Nucleus accumbens (tissue), 56 donors: ENCODE data around the gene BANP.
"Not testable (repeated sequence)": the region's sequence is repeated elsewhere in the genome, so short reads cannot be mapped to it uniquely, and the experiment has no call there.

Source experiments
- DNase-seq, 56 donors: peaks; one replicate each; lab custom pipeline; 2025; lab: John Stamatoyannopoulos, UW

The BANP gene

DNA sequence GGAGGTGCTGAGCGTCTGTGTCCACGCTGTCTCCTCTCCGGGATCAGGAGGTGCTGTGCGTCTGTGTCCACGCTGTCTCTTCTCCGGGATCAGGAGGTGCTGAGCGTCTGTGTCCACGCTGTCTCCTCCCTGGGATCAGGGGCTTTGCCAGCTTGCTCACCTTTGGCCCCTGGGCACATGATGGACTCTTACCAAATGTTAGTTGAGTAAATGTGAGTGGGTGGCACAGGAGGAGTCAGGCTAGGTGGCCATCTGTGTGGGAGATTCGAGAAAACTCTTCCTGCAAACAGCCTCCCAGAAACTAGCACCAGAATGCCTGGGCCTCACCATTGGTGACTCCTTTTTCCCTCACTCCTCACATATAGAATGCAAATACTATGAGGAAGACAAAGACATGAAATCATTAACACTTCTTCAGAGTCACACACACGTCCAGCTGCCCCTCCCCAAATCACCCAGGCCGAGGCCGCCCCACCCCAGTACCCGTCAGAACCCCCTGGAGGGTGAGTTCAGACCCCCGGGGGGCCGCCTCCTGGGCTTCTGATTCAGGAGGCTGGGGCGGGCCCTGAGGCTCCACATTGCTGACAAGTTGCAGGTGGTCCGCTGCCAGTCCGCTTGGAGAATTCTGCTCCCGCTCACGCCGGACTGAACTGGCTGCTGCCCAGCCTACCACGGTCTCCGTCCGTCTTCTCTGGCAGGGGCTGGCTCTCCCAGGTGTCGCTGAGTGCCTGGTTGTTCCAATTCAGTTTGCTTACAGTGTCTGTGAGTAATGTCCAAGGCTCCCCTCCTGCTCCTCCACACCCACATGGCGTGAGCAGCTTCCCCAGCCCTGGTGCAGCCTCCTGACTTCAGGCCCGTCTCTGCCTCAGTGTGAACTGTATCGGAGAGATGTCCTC is 158.7 kb downstream of the BANP start:
- DNase-seq, result not testable (repeated sequence)

DNA sequence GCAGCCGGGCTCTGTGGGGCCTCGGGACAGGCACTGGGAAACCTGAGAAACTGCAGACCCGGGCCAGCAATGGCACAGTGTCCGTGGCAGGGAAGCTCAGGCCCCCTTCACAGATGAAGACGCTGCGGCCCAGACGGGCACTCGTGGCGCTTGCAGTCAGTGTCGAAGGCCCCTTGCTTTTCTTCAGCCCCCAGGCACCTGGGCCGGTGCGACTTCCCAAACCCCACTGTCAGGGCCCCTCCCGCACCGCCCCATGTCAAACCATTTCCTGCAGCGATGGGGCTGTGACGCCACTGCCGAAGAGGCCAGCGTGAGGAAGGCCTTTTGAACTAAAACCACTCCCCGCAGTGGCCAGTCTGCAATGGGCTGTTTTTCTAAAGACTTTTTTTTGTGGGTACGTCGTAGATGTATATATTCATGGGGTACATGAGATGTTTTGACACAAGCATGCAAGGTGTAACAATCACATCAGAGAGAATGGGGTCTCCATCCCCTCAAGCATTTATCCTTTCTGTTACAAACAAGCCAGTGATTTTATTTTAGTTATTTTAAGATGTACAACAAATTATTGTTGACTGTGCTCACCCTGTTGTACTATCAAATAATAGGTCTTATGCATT is 159.8 kb downstream of the BANP start:
- DNase-seq, result not testable (repeated sequence)

- not testable (repeated sequence) for DNase-seq
Observed at GRCh38 chr16:88111976-88112375, 160.7 kb downstream of the BANP start.

- no peak for DNase-seq
Observed at GRCh38 chr16:88113545-88114045, 162.4 kb downstream of the BANP start.

GRCh38 chr16:88114541-88115228 is 163.5 kb downstream of the BANP start:
- DNase-seq, result not testable (repeated sequence)

DNA sequence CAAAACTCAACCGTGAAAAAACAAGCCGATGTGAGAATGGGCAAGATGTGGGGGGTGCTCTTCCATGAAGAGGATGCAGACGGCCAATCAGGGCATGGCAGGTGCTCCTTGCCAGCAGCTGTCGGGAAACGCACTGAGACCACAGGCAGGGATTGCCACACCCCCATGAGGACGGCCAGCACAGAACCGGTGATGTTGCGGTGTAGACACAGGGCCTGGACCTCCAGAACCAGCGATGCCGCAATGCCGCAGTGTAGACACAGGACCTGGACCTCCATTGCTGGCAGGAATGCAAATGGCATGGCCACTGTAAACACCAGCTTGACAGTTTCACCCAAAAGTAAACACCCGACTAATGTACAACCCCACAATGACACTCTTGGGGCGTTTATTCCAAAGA is 164.9 kb downstream of the BANP start:
- no peak for DNase-seq

DNA sequence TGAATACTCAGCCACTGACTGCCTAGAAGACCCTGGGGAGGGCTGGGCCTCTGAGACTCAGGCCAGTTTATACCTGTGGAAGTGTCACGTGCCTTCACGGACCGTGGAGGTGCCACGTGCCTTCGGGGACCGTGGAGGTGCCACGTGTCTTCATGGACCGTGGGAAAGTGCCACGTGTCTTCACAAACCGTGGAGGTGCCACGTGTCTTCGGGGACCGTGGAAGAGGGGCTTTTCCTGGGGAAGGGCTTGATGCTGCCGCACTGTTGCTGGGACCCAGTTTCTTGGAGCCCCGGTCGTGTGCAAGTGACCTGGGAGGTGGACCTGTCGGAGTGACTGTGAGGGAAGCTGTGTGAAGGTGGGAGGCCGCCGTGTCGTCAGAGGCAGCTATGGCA is 166.2 kb downstream of the BANP start:
- DNase-seq, result no peak

GRCh38 chr16:88118376-88118775 is 167.1 kb downstream of the BANP start:
- DNase-seq, result no peak

GRCh38 chr16:88118852-88119741 is 167.9 kb downstream of the BANP start:
- DNase-seq, result not testable (repeated sequence)

- DNase-seq, result not testable (repeated sequence)
Observed at GRCh38 chr16:88119881-88120751, 168.9 kb downstream of the BANP start.

GRCh38 chr16:88120812-88121211 is 169.6 kb downstream of the BANP start:
- DNase-seq, result no peak

DNA sequence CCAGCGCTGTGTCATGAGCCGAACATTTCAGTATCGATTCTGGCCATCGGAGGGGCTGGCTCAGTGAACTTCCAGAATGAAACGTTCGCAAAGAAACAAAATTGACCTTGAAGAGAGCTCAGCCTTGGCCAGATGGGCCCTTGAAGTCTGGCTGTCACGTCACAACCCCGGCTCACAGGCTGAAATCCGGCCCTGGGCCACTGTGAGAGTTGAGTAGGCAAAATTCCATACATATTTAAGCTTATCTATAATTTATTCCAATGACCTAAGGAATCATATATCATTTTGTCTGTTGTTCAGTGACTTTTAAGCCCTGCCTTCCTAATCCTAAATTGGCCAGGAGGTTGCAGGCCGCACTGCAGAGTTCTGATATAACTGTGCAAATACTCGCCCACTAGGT is 170.2 kb downstream of the BANP start:
- DNase-seq, result not testable (repeated sequence)

GRCh38 chr16:88121886-88122580 is 170.8 kb downstream of the BANP start:
- DNase-seq, result no peak
